Measurements from ENCODE around the gene SBNO2. TPM values are rescaled to one million over a fixed set of nuclear protein-coding genes. Genes with fewer than 3 reads are reported as not detected.

The SBNO2 gene
- total and polyA plus RNA-seq, 10 donors: 16.2 to 230 (median 112) TPM

DNA sequence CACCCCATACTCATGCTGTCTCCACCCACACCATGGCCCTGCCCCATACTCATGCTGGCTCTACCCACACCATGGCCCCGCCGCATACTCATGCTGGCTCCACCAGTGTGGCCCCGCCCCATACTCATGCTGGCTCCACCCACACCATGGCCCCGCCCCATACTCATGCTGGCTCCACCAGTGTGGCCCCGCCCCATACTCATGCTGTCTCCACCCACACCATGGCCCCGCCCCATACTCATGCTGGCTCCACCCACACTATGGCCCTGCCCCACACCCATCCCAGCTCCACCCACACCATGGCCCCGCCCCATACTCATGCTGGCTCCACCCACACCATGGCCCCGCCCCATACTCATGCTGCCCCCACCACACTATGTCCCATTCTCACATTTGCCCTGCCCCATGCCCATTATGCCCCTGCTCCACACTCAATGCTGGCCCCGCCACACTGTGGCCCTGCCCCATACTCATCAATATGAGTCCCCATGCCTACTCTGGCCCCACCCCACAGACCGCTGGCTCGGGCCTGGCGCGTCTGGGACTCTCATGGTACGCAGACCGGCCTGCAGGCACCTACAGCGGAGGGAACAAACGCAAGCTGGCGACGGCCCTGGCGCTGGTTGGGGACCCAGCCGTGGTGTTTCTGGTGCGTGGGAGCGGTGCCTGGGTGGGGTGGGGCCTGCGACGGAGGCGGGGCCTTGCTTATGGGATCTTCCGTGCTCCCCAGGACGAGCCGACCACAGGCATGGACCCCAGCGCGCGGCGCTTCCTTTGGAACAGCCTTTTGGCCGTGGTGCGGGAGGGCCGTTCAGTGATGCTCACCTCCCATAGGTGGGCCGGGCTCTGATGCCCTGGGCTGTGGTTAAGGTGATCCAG lies 110.8 kb downstream of the SBNO2 start:
- H3K36me3 ChIP-seq: peaks cover 2 to 24% (median 9%) of the 10 kb centered on the region in 6 donors
- H3K4me1 ChIP-seq: peaks cover 22 to 52% (median 43%) of the 10 kb centered on the region in 6 donors
- 78 to 93% (median 88%) methylated on average over 17 to 37 of the region's 37 CpGs for WGBS, 5 donors
- TF ChIP-seq POLR2AphosphoS5 (IDR thresholded peaks at IDR 0.05): no peak
- TF ChIP-seq CTCF (IDR thresholded peaks at IDR 0.05 in 8 of 11, conservative IDR thresholded peaks at IDR 0.05 in 3 of 11): no peak
- no peak for TF ChIP-seq POLR2A (IDR thresholded peaks at IDR 0.05)
- H3K27me3 ChIP-seq (replicated peaks in 1 of 7): peaks cover 0 to 10% (median 0%) of the 10 kb centered on the region in 7 donors
- peak overlapping the region in 1 of 8 donors; percentile 40 for H3K27ac ChIP-seq
- DNase-seq: peak; percentile 88
- no peak overlapping the region for H3K4me3 ChIP-seq
- intact Hi-C loops (cut with DNase I; ENCODE audit: low total_unique reads): no loop called here
- H3K9me3 ChIP-seq: peaks cover 4 to 20% (median 15%) of the 10 kb centered on the region in 8 donors

- Histone ChIP-seq H3K9me3 (peaks cover 9 to 28% (median 22%) of the 10 kb centered on the region in 8 donors), H3K27ac (no peak overlapping the region), H3K4me3 (no peak overlapping the region), H3K27me3 (replicated peaks in 1 of 7) (peaks cover 0 to 10% (median 0%) of the 10 kb centered on the region in 7 donors), H3K36me3 (peaks cover 2 to 31% (median 13%) of the 10 kb centered on the region in 6 donors), H3K4me1 (peaks cover 22 to 52% (median 41%) of the 10 kb centered on the region in 6 donors)
- peak; percentile 79 for DNase-seq
- 84 to 91% (median 88%) methylated on average over 16 to 17 of the region's 17 CpGs for WGBS, 5 donors
- TF ChIP-seq POLR2AphosphoS5 (IDR thresholded peaks at IDR 0.05): no peak
- TF ChIP-seq POLR2A (IDR thresholded peaks at IDR 0.05): no peak
- TF ChIP-seq CTCF (IDR thresholded peaks at IDR 0.05 in 8 of 11, conservative IDR thresholded peaks at IDR 0.05 in 3 of 11): no peak
- intact Hi-C loops (cut with DNase I; ENCODE audit: low total_unique reads): no loop called here
Observed at GRCh38 chr19:1062387-1063029, 111.6 kb downstream of the SBNO2 start.

- no peak overlapping the region for H3K27ac ChIP-seq
- no peak for TF ChIP-seq POLR2A (IDR thresholded peaks at IDR 0.05)
- peak in 1 of 3 donors; percentile 39 for TF ChIP-seq POLR2AphosphoS5 (IDR thresholded peaks at IDR 0.05)
- no peak for TF ChIP-seq CTCF (IDR thresholded peaks at IDR 0.05 in 8 of 11, conservative IDR thresholded peaks at IDR 0.05 in 3 of 11)
- peak; percentile 78 for DNase-seq
- H3K27me3 ChIP-seq (replicated peaks in 1 of 7): peaks cover 0 to 5% (median 0%) of the 10 kb centered on the region in 7 donors
- WGBS, 5 donors: 93 to 98% (median 96%) methylated on average over 19 to 20 of the region's 20 CpGs
- H3K4me3 ChIP-seq: no peak overlapping the region
- intact Hi-C loops (cut with DNase I; ENCODE audit: low total_unique reads): no loop called here
- peaks cover 2 to 36% (median 14%) of the 10 kb centered on the region in 6 donors for H3K36me3 ChIP-seq
- peaks cover 22 to 50% (median 38%) of the 10 kb centered on the region in 6 donors for H3K4me1 ChIP-seq
- H3K9me3 ChIP-seq: peaks cover 13 to 33% (median 28%) of the 10 kb centered on the region in 8 donors
Observed at GRCh38 chr19:1061987-1062386, 112.1 kb downstream of the SBNO2 start.

All from spleen (tissue), 11 donors.